HG03039 (cell line): ENCODE measurements around the gene CTRL.
"Not testable (repeated sequence)": the region's sequence is repeated elsewhere in the genome, so short reads cannot be mapped to it uniquely, and the experiment has no call there.

Experiments used
- ATAC-seq: cut with Tn5 transposase; IDR thresholded peaks from one replicate; pipeline ENCODE4 v1.9.1; 2021; ENCODE audit warnings: mild to moderate bottlenecking, moderate library complexity; ENCODE audit not compliant: unreplicated experiment

CTRL gene

GRCh38 chr16:67927131-67927941 is 4.3 kb downstream of the CTRL start:
- ATAC-seq, result no peak

GRCh38 chr16:67926181-67926750 is 5.4 kb downstream of the CTRL start:
- ATAC-seq, result no peak

GRCh38 chr16:67924140-67924906 is 7.3 kb downstream of the CTRL start:
- no peak for ATAC-seq

- ATAC-seq, result no peak
Observed at GRCh38 chr16:67923414-67924116, 8.1 kb downstream of the CTRL start.

- no peak for ATAC-seq
Observed at GRCh38 chr16:67922740-67923139, 8.9 kb downstream of the CTRL start.

DNA sequence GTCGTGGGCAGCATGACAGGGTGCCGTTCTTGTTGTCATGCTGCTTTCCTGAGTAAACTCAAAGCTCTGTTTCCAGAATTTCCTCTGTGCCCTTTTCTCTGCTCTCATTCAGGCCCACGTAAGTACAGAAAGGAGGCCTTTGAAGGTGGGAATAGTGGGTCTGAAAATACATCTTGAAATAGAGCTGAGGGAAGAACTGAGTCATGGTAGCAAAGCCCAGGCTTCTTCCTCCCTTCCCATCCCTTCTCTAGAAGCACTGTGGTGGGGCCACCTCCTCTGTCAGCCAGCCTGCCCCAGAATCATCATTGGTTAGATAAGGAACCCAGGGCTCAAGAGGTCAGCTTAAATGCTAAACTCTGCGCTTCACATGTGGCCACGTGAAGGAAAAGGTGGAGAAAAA is 9.4 kb downstream of the CTRL start:
- no peak for ATAC-seq

DNA sequence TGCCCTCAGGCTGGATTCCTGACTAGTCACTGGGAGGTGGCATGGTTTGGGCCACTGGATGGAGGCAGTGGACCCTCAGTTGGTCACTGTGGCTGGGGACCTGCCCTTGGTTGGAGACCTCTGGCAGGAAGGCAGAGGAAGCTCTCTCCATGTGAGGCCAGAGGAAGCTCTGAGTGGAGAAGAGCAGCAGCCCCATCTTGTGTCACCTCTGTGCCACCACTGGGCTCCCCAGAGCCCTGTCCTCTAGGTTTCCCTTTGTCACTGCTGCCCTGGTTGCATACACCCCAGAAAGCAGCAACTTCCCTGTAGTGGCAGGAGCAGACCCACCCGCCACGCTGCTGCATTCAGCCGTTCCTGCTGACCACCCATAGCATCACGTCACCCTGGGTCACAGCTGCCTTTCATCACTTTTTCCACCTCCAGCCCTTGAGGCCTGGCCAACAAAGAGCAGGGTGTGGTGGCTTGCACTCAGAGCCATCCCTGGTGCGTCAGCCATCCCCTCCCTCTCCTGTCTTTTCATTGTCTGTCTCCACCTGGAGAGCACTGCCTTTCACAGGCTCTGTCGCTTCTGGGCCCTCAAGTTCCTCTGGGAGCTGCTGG is 11.9 kb downstream of the CTRL start:
- ATAC-seq, result no peak

DNA sequence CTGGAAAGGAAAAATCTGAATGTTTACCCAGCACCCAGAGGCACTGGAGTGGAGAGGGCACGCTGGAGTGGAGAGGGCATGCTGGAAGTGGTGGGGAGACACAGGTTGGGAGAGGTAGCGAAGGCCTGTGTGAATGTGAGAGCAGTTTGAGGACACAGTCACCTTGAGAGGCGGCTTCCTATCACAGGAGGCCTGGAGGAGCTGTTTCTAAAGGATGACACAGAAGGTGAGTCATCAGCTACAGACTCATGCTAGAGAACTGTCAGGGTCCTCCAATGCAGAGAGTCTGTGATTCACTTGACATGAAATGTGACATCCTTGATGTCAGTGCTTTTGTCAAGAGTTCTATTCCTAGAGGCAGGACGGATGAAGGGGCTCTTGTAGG is 13.8 kb downstream of the CTRL start:
- no peak for ATAC-seq

DNA sequence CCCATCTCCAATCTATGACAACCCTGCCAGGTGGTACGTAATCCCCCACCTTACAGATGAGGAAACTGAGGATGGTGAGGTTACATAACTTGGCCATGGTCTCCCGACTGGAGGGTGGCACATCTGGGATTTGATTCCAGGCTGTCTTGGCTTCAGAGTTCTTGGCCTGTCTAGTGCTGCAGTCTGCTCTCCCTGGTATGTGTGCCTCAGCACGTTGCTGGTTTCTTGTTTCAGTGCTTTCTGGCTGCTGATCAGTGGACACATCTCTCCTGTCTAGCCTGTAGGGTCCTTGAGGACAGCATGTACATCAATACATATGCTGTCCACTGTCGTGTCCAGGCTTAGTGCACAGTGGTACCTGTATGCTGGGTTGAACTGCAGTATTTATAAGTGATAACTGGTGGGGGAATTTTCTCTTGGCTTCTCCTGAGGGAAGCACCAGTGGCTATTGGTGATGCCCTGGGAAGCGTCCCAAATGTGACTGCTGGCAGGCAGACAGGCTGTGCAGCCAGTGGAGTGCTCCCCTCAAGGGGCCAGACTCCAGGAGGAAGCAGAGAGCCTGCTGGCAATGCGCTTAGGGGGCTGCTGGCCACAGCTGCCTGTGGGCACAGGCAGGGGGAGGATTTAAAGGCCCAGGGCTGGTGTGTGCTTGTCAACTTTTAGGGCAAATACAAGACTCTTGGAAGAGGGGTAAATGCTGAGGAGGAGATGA is 14.4 kb downstream of the CTRL start:
- ATAC-seq, result no peak

GRCh38 chr16:67915831-67916723 is 15.6 kb downstream of the CTRL start:
- ATAC-seq, result no peak

DNA sequence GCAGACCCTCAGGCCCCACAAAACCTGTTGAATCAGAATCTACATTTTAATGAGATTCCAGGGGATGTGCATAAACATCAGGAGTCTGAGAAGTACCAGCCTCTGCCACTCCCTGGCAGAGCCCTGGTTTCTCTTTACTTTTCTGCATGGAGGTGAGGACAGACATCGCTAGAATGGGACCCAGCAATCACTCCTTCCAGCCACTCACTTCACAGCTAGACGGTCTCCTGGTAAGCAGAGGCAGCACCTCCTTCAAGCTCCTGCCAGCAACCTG is 16.2 kb downstream of the CTRL start:
- ATAC-seq, result not testable (repeated sequence)

- ATAC-seq, result no peak
Observed at GRCh38 chr16:67914758-67915495, 16.7 kb downstream of the CTRL start.

DNA sequence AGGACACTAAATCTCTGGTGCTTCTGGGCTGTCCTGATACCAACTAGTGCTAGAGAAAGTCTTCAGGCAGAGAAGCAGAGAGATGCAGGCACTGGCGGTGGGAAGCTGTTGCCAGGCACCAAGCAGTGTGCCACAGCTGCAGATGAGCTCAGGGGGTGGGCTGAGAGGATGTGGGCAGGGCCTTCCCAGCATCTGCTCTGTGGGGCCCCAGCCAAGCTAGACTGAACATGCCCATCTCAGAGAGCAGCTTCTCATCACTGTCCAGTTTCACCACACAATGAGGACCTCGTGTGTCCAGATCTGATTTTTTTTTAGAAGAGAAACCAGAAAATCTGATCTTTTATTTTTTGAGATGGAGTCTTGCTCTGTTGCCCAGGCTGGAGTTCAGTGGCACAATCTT is 21.5 kb downstream of the CTRL start:
- ATAC-seq, result no peak

DNA sequence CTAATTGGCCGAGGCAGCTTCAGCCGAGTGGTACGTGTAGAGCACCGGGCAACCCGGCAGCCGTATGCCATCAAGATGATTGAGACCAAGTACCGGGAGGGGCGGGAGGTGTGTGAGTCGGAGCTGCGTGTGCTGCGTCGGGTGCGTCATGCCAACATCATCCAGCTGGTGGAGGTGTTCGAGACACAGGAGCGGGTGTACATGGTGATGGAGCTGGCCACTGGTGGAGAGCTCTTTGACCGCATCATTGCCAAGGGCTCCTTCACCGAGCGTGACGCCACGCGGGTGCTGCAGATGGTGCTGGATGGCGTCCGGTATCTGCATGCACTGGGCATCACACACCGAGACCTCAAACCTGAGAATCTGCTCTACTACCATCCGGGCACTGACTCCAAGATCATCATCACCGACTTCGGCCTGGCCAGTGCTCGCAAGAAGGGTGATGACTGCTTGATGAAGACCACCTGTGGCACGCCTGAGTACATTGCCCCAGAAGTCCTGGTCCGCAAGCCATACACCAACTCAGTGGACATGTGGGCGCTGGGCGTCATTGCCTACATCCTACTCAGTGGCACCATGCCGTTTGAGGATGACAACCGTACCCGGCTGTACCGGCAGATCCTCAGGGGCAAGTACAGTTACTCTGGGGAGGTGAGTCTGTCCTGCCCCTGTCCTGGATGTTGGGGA is 22.5 kb downstream of the CTRL start:
- no peak for ATAC-seq

- no peak for ATAC-seq
Observed at GRCh38 chr16:67907397-67908180, 24.1 kb downstream of the CTRL start.

- no peak for ATAC-seq
Observed at GRCh38 chr16:67902831-67903230, 28.8 kb downstream of the CTRL start.

GRCh38 chr16:67901734-67902133 is 29.9 kb downstream of the CTRL start:
- ATAC-seq, result no peak

- ATAC-seq, result no peak
Observed at GRCh38 chr16:67897231-67897630, 34.4 kb downstream of the CTRL start.
